ENCODE data around the gene ZC3H7A.

The ZC3H7A gene

GRCh38 chr16:11762431-11762830 is 34.6 kb downstream of the ZC3H7A start:
- DNase-seq: no peak

- no peak for DNase-seq
Measured at GRCh38 chr16:11759997-11760396, 37.1 kb downstream of the ZC3H7A start.

- no peak for DNase-seq
Measured at GRCh38 chr16:11759163-11759834, 37.8 kb downstream of the ZC3H7A start.

DNA sequence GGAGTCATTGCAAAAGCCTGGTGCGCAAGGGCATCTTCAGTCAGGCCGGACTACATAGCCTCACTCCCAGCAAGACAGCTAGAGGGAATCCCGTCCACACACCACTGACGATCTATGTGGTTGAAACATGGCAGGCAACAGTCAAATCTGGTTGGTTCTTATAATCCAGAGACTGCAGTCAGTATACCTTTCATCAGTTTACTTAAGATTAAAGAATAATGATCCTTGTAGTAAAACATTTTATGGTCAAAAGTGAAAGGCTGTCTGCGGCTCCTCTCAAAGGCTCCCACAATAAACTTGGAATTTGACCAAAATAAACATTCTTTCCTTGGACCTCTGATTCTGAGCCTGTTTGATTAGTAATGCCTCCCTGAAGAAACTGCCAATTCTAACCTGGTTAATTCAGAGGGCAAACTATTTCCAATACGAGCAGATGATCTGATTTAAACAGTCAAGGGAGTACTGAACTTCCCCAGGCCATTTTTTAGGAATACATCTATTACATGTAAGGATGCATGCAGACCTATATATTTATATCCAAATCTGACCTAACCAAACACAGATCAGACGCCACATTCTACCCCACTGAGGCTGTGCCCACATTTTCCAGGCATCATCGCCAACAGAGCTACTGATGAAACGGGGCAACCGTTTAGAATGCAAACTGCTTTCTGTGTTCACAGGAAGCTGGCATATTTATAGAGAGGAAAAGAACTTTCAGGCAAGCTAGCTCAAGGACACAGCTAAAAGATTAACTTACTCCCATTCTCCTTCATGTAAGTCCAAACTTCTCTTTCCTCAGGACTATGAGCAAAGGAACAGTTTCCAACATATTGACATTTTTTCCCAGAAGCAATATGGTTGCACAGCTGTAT is 39.1 kb downstream of the ZC3H7A start:
- no peak for DNase-seq

- DNase-seq: no peak
Measured at GRCh38 chr16:11756248-11756647, 40.8 kb downstream of the ZC3H7A start.

GRCh38 chr16:11755022-11755760 is 41.9 kb downstream of the ZC3H7A start:
- no peak for DNase-seq

DNA sequence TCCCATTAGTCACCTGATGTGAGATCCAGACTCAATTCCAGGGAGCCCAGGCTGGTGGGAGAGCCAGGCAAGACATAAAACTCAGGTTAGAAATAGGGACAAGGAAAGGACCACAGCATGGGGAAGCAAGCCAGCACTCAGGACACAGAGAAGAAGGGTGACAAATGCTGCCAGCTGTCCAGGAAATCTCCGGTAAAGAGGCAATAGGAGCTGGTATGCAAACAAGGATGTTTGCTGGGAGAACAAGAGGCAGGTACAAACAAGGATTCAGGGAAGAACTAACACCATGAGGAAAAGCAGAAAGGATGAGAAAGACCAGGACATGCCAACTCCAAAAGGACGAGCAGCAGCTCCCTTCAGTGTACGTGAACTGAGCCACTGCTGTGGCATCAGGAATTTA is 44.2 kb downstream of the ZC3H7A start:
- no peak for DNase-seq

DNA sequence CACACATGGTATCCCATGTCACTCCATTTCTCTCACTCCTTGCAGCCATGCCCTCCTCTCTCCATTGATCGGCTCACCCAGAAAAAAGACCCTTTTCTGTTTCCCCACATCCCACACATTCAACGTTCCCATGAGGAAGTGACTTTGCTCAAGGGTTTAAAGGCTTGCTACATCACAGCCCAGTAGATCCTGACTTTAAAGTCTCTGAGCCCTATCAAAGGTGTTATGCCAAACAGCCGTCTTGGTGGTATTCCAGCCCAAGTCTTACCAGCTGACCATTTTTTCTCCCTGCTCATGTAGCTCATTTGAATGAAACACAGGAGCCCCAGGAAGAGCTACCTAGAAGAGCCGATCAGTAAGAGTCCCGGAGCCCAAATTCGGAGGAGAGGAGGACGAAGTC is 47.0 kb downstream of the ZC3H7A start:
- no peak for DNase-seq

GRCh38 chr16:11748404-11749254 is 48.4 kb downstream of the ZC3H7A start:
- DNase-seq: no peak

DNA sequence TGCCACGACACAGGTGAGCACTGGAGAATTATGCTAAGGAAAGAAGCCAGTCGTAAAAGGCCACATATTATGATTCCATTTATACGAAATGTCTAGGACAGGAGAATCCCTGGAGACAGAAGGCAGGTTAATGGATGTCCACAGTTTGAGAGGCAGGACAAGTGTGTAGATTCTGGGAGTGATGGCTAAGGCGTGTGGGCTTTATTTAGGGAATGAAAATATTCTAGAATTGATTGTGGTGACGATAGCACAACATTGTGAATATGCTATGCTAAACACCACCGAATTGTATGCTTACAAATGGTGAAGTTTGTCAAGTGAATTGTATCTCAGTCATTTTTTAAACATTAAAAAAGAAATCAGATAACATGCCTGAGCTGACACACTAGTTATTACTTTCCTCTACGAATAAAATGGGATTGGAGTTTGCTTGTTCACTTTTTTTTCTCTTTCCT is 49.1 kb downstream of the ZC3H7A start:
- no peak for DNase-seq

DNA sequence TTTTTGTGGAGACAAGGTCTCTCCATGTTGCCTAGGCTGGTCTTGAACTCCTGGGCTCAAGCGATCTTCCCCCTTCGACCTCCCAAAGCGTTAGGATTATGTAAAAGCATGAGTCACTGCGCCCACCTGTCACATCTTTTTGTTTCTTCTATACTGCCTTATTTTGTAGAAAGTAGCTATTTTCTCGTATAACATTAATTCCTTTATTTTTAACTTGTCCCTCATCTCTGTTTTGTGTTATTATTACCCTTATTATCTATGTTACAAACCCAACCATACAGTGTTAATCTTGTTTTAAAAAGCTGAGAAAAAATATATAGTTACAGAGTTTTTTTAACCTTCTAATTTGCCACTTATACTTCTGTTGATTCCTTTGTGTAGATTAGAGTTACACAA is 53.0 kb downstream of the ZC3H7A start:
- no peak for DNase-seq

- DNase-seq: no peak
Measured at GRCh38 chr16:11743308-11744074, 53.6 kb downstream of the ZC3H7A start.

DNA sequence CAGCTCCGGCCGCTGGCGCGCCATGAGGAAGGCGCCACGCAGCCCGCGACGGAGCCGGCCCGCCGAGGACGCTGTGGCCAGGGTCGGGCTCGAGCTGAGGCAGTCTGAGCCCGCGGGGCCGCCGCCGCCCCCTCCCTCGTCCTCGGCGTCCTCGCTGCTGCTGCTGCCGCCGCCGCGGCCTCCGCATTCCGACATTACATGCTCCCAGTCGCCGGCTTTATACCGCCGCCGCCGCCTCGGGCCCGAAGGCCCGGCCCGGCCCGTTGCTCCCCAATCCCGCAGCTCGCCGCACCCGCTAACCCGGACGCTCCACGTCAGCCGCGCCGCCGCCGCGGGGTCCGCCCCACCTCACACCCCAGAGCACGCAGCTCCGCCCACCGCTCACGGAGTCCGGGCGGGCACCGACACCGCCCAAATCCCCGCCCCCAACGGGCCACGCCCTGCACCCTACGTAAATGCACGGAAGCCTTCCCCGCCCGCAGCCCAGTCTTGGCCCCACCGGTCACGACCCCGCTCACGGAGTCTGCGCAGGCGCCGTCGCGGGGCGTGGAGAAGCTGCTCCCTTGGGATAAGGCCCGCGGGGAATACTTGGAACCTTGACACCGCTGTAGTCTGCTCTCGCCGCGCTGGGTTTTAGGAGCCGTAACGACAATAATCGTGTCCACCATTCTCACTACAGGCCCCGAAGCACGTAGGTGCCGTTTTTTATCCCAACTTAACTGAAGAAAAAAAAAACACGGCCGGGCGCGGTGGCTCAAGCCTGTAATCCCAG is 54.3 kb downstream of the ZC3H7A start, which contains the start of gene TXNDC11:
Gene TXNDC11, minus strand, starts transcription at position 322 of the 772 bp plus-strand sequence. Its CDS starts 127 bp downstream, at position 195.
- DNase-seq: peak; percentile 78

DNA sequence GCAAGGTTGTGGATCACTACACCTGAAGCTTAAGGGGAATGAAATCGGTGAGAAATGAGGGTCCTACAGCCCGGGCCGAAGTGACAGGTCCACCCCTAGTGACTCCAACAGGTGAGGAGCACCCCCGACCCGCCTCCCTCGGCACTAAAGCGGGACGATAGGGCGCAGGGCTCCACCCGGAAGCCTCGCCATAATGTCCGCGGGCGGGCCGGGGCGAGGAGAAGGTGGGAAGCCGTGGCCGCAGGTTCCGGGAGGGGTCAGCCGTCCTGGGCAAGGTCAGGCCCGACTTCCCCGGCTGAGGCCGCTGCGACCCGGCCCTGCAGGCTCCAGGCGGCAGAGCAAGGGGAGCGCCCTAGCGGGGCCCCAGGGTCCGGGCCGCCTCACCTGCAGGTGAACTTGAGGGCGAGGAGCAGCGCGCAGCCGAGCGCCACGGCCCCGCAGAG is 54.9 kb downstream of the ZC3H7A start:
- DNase-seq: no peak

DNA sequence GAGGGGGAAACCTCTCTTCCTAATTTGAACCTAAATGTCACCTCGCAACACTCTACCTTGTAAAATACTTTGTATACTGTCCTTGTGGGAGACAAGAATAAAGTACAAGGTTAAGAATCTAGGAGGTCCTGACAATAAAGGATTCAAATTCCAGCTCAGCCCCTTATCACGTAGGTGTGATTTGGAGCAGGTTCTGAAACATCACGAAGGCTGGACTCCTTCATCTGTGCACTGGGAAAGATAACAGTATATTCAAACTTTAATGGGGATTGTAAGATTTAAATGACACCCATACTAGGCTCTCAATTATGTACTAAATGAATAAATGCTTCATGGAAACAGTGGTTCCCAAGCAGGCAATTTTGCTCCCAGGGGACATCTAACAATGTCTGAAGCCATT is 56.5 kb downstream of the ZC3H7A start:
- no peak for DNase-seq

DNA sequence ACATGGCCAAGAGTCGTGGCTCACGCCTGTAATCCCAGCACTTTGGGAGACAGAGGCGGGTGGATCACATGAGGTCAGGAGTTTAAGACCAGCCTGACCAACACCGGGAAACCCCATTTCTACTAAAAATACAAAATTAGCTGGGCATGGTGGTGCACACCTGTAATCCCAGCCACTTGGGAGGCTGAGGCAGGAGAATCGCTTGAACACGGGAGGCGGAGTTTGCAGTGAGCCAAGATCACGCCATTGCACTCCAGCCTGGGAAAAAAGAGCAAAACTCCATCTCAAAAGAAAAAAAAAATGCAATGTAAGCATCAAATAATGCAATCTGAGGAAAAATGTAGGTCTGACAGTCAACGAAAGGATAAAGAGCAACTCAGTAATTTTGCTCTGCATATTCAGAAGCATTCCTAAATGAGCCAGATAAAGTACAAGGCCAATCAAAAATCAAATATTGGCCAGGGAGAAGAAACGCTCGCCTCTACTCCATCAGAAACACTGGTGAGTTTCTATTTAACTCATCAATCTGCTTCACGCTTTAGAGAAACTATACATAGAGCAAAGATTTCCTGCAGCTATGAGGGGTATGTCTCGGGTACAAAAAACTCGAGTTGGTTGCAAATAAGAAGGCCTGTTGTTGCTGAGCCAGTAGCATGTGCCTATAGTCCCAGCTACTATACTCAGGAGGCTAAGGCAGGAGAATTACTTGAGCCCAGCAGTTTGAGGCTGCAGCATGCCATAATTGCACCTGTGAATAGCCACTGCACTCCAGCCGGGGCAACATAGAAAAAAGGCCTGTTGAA is 58.1 kb downstream of the ZC3H7A start:
- no peak for DNase-seq

DNA sequence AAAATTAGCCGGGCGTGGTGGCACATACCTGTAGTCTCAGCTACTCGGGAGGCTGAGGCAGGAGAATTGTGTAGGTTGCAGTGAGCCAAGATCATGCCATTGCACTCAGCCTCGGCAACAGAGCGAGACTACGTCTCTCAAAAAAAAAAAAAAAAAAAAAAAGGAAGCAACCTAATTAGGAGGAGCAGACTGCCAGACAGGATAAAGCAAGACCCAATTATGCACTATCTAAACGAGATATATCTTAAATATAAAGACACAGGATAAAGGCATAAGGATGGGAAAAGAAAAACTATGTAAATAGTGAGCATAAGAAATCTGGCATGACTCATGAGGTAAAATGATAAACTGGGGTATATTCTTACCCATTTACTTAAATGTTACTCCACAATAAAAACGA is 59.3 kb downstream of the ZC3H7A start:
- DNase-seq: no peak

DNA sequence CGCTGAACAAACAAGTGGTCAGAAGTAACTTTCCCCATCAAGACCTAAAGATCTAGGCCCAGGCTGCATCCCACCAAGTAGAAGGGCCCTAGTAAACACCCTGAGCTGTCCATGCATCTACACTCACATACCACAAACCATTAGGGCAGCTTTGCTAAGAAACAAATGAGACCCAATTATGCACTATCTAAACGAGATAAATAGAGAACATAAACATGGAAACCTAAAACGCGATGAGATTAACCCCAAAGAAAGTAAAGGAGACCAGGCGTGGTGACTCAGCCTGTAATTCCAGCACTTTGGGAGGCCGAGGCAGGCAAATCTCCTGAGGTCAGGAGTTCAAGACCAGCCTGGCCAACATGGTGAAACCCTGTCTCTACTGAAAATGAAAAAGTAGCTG is 60.2 kb downstream of the ZC3H7A start:
- no peak for DNase-seq

- no peak for DNase-seq
Measured at GRCh38 chr16:11735787-11736186, 61.3 kb downstream of the ZC3H7A start.

DNA sequence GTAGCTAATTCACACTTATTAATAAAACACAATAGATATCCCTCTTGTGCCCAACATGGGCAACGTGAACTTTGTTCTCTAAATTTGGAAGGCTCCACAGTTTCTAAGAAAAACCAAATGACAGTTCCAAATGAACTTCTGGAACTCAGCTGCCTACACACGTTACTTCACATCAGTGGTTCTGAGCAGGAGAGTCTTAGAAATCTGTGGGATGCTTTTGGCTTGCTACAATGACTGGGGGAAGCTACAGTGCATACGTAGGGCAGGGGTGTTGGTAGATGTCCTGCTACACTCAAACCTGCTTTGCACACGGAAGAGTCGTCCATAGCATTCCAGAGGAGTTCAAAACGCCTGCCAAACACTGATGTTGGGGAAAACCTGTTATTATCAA is 62.4 kb downstream of the ZC3H7A start:
- no peak for DNase-seq

Data from SHP77 treated with DMSO at 0.1 percent for 48 hours (cell line).